ENCODE measurements around the gene C1orf122.

C1orf122 gene

DNA sequence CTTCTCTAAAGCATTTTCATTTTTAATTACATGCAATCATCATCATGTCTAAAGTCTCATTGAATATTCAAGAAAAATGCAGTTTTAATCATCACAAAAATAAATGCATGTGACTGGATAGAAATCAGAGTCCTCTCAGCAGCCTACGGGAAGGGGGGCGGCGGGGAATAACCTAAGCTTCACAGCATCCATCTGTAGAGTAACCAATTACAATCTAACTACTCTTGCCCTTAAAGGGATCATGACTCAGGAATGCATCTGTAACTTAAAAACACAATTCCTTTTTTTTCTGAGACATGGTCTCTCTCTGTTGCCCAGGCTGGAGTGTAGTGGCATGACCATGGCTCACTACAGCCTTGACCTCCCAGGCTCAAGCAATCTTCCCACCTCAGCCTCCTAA is 29.2 kb downstream of the C1orf122 start:
- TF ChIP-seq, protein P1, sequence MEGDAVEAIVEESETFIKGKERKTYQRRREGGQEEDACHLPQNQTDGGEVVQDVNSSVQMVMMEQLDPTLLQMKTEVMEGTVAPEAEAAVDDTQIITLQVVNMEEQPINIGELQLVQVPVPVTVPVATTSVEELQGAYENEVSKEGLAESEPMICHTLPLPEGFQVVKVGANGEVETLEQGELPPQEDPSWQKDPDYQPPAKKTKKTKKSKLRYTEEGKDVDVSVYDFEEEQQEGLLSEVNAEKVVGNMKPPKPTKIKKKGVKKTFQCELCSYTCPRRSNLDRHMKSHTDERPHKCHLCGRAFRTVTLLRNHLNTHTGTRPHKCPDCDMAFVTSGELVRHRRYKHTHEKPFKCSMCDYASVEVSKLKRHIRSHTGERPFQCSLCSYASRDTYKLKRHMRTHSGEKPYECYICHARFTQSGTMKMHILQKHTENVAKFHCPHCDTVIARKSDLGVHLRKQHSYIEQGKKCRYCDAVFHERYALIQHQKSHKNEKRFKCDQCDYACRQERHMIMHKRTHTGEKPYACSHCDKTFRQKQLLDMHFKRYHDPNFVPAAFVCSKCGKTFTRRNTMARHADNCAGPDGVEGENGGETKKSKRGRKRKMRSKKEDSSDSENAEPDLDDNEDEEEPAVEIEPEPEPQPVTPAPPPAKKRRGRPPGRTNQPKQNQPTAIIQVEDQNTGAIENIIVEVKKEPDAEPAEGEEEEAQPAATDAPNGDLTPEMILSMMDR (IDR thresholded peaks at IDR 0.05; ENCODE audit: low read depth, low read length) = no peak
- H3K4me3 ChIP-seq (ENCODE audit: low read depth, low read length) = no peak overlapping the region

DNA sequence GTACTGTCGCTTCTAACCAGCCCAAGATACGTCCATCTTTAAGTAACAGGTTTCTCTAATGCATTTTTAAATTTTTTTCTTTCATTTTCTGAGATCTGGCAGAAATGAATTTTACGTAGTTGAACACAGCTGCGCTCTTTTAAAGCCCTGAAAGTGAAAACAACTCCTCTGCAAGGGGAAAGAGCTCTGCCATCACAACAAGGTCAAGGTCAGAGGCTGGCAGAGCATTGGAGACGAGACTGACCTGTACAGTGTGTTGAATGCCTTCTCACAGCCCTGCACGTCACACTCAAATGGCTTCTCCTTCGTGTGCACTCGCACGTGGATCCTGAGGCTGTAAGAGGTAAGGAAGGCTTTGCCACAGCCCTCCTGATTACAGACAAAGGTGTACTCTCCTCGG is 32.1 kb downstream of the C1orf122 start:
- TF ChIP-seq, protein P1 (IDR thresholded peaks at IDR 0.05; ENCODE audit: low read depth, low read length) = no peak
- no peak overlapping the region for H3K4me3 ChIP-seq (ENCODE audit: low read depth, low read length)

DNA sequence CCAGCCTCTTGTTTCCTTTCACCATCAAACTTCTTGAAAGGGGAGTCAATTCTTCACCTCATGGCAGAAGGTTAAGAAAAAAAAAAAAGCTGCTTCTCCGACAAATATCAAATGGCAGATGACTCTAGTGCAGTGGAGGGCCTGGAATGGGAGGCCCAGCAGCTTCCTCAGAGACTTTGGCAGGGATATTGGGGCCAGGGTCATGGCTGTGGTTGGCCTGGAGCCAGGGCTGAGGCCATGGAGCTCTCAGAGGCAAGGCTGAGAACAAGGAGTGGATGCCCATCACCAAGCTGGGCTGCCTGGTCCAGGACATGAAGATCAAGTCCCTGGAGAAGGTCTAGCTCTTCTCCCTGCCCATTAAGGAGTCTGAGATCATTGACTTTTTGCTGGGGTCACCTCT is 33.1 kb downstream of the C1orf122 start:
- H3K4me3 ChIP-seq (ENCODE audit: low read depth, low read length) = no peak overlapping the region

DNA sequence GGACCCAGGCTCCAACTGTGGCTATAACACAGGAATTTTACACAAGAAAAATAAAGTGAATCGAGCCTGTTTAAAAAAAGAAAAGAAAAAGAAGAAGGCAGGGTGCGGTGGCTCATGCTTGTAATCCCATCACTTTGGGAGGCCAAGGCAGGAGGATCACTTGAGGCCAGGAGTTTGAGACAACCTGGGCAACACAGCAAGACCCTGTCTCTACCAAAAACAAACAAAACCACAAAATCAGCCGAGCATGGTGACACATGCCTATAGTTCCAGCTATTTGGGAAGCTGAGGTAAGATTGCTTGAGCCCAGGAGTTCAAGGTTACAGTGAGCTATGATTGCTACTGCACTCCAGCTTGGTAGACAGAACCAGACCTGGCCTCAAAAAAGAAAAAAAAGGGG is 34.1 kb downstream of the C1orf122 start:
- TF ChIP-seq, protein P1 (IDR thresholded peaks at IDR 0.05; ENCODE audit: low read depth, low read length) = no peak
- H3K4me3 ChIP-seq (ENCODE audit: low read depth, low read length) = no peak overlapping the region

More for the DNA sequence above, 33.1 kb downstream of the C1orf122 start:
- TF ChIP-seq, protein P1 (IDR thresholded peaks at IDR 0.05; ENCODE audit: low read depth, low read length) = no peak

DNA sequence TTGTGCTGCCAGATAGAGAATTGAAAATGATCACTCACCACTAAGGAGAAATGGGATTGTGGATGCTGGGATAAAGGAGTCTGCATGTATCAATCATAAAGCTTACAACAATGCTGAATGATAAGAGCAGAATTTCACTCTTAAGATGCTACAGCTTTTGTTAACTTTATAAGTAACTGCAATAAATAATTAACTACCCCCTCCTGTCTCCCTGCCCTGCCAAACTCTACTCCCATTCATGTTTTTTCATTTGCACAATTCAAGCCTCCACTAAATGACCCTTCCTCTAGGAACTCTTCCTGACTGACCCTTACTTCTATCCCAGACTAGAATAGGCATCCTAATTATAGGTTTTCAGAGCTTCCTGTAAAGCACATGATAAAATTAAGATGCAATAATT is 36.9 kb downstream of the C1orf122 start:
- H3K4me3 ChIP-seq (ENCODE audit: low read depth, low read length) = no peak overlapping the region
- TF ChIP-seq, protein P1 (IDR thresholded peaks at IDR 0.05; ENCODE audit: low read depth, low read length) = no peak

DNA sequence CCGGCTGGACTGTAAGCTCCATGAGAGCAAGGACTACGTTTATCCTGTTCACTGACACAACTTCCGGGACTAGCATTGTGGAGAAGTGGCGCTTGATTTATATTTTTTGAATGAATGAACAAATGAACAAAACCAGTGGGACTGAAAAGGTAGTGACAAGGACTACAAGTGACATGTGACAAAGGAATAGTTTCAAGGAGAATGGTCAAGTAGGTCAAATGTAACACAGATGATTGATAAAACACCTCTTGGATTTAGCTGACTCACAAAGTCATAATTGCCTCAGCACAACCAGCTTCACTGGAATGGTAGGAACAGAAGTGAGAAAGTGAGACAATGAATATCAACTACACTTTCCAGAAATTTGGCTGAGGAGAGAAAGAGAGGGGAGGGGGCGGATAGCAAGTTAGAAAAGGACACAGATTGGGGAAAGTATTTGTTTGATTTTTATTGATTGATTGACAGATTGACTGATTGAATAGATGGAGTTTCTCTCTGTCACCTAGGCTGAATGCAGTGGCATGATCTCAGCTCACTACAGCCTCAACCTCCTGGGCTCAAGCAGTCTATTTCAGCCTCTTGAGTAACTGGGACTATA is 37.6 kb downstream of the C1orf122 start:
- H3K4me3 ChIP-seq (ENCODE audit: low read depth, low read length) = no peak overlapping the region
- TF ChIP-seq, protein P1 (IDR thresholded peaks at IDR 0.05; ENCODE audit: low read depth, low read length) = no peak

DNA sequence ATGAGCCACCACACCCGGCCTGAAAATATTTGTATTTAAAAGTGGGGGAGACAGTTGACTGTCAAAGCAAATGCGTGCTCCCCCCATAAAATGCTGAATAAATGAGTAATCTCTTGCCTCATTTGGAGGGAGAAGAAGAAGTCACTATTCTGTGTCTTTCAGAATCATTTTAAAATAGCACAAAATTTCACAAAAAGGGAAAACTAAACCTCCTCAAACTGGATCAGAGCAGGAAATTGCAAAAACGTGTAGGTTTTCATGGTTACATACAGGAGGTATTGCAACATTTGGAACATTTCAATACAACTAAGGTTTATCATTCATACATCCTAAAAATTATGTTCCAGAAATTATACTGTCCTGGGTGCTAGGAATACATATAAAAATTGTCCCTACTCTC is 38.2 kb downstream of the C1orf122 start:
- no peak overlapping the region for H3K4me3 ChIP-seq (ENCODE audit: low read depth, low read length)
- TF ChIP-seq, protein P1 (IDR thresholded peaks at IDR 0.05; ENCODE audit: low read depth, low read length) = no peak
